Esophagus squamous epithelium (tissue), 5 donors: ENCODE data around the gene ARAP1. TPM values are rescaled to one million over a fixed set of nuclear protein-coding genes. Genes with fewer than 3 reads are reported as not detected.

Source experiments
- DNase-seq: peaks from one replicate; lab custom pipeline; 2025; lab: John Stamatoyannopoulos, UW
- H3K27ac ChIP-seq, 4 donors: fragments of 200-600 bp; sonication (generic); one replicate each; pipeline ENCODE4 v1.5.1; 2016 to 2019; ENCODE audit warnings: mild to moderate bottlenecking in 1 of 4
- H3K27me3 ChIP-seq, 4 donors: fragments of 200-600 bp; sonication (generic); 1 replicate in 3 of 4; 2 replicates in 1 of 4; pipeline versions ENCODE4 v1.5.1 to v1.6.0; 2017 to 2021; ENCODE audit warnings: antibody characterized with exemption in 1 of 4
- H3K36me3 ChIP-seq, 3 donors: fragments of 200-600 bp; sonication (generic); one replicate each; pipeline ENCODE4 v1.5.1; 2016 to 2019
- H3K4me1 ChIP-seq, 3 donors: fragments of 200-600 bp; sonication (generic); one replicate each; pipeline ENCODE4 v1.5.1; 2017 to 2019
- H3K4me3 ChIP-seq, 4 donors: fragments of 200-600 bp; sonication (generic); 1 replicate in 3 of 4; 2 replicates in 1 of 4; pipeline ENCODE4 v1.5.1; 2016 to 2019; ENCODE audit warnings: mild to moderate bottlenecking in 2 of 4, moderate library complexity in 1 of 4
- H3K9me3 ChIP-seq, 3 donors: fragments of 200-600 bp; sonication (generic); one replicate each; pipeline ENCODE4 v1.5.1; 2016 to 2019
- POLR2A ChIP-seq, 4 donors: fragments of 450-650 bp; IDR thresholded peaks; one replicate each; pipeline ENCODE4 v1.6.1; 2017; ENCODE audit warnings: antibody characterized with exemption in 4 of 4, mild to moderate bottlenecking in 4 of 4, moderate library complexity in 3 of 4
- WGBS, 2 donors: methylation state at CpG; one replicate each; pipeline ENCODE4 v1.1.5; 2018; 5-methylcytosine and 5-hydroxymethylcytosine counted together
- intact Hi-C: fragments of 100-400 bp; cut with DNase I; formaldehyde crosslinking; loops from one replicate; pipeline ENCODE4 v1.15.0; 2022
- total RNA-seq, 4 donors: library from RNA; depleted of rRNA; stranded (reverse); fragments of >200 nt; gene quantifications; one replicate each; pipeline ENCODE4 v1.1.0, GENCODE V29; 2016
- TF ChIP-seq, protein P1 (sequence below), 6 experiments: fragments of 450-650 bp in 4 of 6; fragments of 200-600 bp in 2 of 6; sonication (generic) in 2 of 6; IDR thresholded peaks; one replicate each; pipeline ENCODE4 v1.5.1; 2016 to 2019; ENCODE audit warnings: antibody characterized with exemption in 6 of 6, mild to moderate bottlenecking in 4 of 6, moderate library complexity in 4 of 6
- donor health status: DM: yes; HTN: yes; CAD: no.

The ARAP1 gene
- total RNA-seq, 4 donors from 2014 or later, result 37.8 to 114 (median 70.6) TPM

DNA sequence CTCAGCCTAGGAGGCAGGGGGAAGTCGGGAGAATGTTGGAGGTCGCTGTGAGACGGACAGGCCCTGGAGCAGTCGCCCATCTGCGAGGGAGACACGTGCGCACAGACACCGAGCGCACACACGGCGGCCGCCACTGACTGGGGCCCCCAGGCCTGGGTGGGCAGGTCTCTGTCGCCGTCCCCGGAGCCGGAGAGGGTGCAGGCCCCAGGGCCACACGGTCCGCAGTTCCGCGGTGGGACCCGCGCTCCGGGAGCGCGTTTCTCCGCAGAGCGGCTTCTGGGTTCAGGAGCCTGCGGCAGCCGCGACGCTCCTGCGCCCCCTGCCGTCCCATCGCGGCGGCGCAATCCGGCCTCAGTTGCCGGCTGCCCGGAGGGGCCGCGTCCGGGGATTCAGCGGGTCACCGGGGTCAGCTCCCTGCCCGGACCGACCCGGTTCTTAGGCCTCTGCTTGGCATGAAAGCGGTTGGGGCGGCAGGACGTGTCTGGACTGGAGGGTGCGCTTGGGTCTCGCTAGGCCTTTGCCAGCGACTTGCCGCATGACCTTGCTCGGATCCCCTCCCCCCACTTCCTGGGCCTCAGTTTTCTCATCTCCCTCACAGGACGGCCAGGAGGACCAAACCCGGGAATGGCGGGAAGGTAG lies 109.2 kb downstream of the ARAP1 start:
- Histone ChIP-seq H3K9me3 (no peaks in the 10 kb centered on the region), H3K4me1 (peaks cover 6 to 43% (median 18%) of the 10 kb centered on the region in 3 donors), H3K27me3 (peaks cover 0 to 44% (median 0%) of the 10 kb centered on the region in 4 donors), H3K27ac (peak overlapping the region in 3 of 4 donors; percentile 55 to 79 (median 74)), H3K36me3 (no peaks in the 10 kb centered on the region), H3K4me3 (peak overlapping the region; percentile 41 to 77 (median 64))
- intact Hi-C loops, result no loop called here
- 1% methylated on average over 22 of the region's 59 CpGs; no CpG with 5 or more reads in 1 of the 2 donors for WGBS, 2 donors
- DNase-seq, result no peak
- TF ChIP-seq, protein P1, sequence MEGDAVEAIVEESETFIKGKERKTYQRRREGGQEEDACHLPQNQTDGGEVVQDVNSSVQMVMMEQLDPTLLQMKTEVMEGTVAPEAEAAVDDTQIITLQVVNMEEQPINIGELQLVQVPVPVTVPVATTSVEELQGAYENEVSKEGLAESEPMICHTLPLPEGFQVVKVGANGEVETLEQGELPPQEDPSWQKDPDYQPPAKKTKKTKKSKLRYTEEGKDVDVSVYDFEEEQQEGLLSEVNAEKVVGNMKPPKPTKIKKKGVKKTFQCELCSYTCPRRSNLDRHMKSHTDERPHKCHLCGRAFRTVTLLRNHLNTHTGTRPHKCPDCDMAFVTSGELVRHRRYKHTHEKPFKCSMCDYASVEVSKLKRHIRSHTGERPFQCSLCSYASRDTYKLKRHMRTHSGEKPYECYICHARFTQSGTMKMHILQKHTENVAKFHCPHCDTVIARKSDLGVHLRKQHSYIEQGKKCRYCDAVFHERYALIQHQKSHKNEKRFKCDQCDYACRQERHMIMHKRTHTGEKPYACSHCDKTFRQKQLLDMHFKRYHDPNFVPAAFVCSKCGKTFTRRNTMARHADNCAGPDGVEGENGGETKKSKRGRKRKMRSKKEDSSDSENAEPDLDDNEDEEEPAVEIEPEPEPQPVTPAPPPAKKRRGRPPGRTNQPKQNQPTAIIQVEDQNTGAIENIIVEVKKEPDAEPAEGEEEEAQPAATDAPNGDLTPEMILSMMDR (IDR thresholded peaks at IDR 0.05), result peak; percentile 90 to 98 (median 94)
- TF ChIP-seq POLR2A (IDR thresholded peaks at IDR 0.05), result no peak

DNA sequence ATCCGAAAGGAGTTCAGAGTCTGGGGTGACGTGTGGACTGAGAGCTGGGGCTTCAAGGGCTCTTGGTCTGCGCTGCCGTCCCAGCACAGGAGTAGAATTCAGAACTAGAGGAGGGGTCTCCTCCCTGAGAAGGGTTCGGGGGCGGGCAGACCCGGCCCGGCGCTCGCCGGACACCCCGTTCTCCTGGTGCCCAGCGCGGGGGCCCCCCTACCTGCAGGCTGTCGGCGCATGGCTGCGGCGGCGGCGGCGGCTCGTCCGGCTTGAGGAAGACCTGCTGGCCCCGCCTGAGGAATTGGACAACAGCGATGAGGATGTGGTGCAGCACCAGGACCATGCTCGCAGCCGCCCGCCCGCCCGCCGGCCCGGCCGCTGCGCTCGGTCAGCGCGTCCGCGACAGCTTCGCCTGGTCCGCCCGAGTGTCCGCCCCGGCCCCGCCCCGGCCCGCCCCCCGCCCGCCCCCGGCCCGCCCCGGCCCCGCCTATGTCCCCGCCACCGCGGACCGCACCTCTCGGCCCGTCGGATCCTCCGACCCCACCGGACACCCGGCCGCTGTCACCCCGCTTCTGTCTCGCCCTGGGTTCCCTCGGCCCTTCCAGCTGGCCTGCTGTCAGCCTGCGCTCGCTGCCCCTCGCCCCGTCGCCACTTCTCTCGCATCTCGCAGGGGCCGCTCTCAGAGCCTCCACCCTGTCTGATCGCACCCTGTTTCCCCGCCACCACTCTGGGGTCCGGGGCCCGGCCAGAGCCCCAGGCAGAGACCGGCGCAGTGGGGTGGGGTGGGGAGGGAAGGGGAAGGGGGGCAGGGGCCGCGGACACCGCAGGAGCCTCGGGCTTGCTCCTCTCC lies 109.9 kb downstream of the ARAP1 start:
- intact Hi-C loops, result no loop called here
- Histone ChIP-seq H3K27me3 (peaks cover 0 to 47% (median 0%) of the 10 kb centered on the region in 4 donors), H3K4me1 (peaks cover 6 to 50% (median 21%) of the 10 kb centered on the region in 3 donors), H3K27ac (peak overlapping the region; percentile 55 to 79 (median 66)), H3K9me3 (no peaks in the 10 kb centered on the region), H3K4me3 (peak overlapping the region; percentile 41 to 77 (median 64)), H3K36me3 (no peaks in the 10 kb centered on the region)
- no peak for DNase-seq
- TF ChIP-seq POLR2A (IDR thresholded peaks at IDR 0.05), result peak in 2 of 4 donors; percentile 25 to 50
- TF ChIP-seq, protein P1 (IDR thresholded peaks at IDR 0.05), result no peak
- WGBS, 2 donors, result no CpG with 5 or more reads among the region's 85 CpGs

DNA sequence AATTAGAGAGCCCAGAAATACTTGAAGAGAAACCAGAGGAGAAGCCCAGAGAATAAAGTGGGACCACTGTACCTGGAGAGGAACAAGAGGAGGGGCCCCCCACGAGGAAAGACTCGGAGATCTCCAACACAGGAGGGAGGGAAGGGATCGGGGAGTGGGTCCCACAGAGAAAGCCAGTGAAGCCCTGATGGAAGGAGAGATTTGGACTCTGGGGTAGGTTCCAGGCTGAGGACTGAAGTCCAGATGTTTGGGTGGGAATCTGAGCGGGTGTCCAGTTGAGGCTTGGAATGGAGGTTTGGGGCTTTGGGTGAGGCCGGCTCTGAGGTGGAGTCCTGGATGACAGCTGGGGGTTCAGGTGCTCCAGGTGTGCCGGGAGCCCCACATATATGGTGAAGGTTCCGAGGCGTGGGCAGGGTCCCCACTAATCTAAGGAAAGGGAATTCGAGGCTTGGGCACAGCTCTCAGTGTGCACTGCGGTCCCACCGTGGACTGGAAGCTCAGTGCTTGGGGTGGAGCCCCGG lies 110.6 kb downstream of the ARAP1 start:
- 40 to 51% methylated on average over 8 to 11 of the region's 12 CpGs for WGBS, 2 donors
- H3K4me3 ChIP-seq, result peak overlapping the region; percentile 41 to 77 (median 64)
- H3K9me3 ChIP-seq, result no peaks in the 10 kb centered on the region
- intact Hi-C loops, result no loop called here
- DNase-seq, result no peak
- H3K27ac ChIP-seq, result peak overlapping the region; percentile 36 to 79 (median 66)
- H3K36me3 ChIP-seq, result no peaks in the 10 kb centered on the region
- H3K4me1 ChIP-seq, result peaks cover 6 to 57% (median 23%) of the 10 kb centered on the region in 3 donors
- peaks cover 0 to 51% (median 0%) of the 10 kb centered on the region in 4 donors for H3K27me3 ChIP-seq
- TF ChIP-seq, protein P1 (IDR thresholded peaks at IDR 0.05), result no peak
- TF ChIP-seq POLR2A (IDR thresholded peaks at IDR 0.05), result no peak

DNA sequence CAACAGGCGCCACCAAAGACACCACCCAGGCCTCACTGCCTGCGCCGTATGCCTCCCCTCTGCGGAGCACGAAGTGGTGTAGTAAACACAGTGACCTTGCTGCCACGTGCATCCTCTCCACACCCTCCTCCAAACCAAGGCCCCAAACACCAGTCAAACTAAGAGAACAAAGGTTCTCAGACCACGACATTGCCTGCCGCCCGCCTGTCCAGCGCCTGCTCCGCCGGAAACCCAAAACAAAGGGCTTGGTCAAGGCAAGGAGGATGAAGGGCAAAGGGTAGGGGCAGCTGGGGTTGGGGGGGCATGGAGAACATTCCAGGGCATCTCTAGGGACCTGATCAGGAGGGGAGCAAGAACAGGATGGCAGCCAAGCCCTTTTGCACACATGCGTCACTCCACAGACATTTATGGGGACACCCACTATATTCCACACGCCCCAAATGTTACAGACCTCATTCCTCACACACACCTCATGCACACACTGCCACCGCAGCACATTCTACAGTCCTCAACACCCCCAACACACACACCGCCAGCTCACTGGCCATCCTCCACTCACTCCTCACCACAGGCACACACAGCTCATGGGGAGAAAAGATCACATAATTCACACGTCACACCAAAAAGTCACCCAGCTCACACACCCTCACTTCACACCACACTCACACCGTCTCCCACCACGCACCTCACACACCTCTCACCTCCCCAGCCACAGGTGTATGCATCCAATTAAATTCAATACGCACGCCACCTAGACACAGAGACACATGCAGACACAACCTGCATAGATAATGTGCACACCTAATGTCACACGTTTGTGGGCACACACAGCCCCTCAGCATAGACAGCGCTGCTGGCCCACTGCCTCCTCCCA lies 112.5 kb downstream of the ARAP1 start:
- peak overlapping the region in 3 of 4 donors; percentile 36 to 79 (median 78) for H3K27ac ChIP-seq
- DNase-seq, result no peak
- H3K27me3 ChIP-seq, result peaks cover 0 to 63% (median 0%) of the 10 kb centered on the region in 4 donors
- H3K9me3 ChIP-seq, result no peaks in the 10 kb centered on the region
- peak overlapping the region; percentile 41 to 77 (median 64) for H3K4me3 ChIP-seq
- intact Hi-C loops, result loop anchor here (5.0 kb wide), 1 partner anchor 52 kb away; no protein-coding TSS in a partner anchor
- H3K4me1 ChIP-seq, result peaks cover 6 to 74% (median 23%) of the 10 kb centered on the region in 3 donors
- no peaks in the 10 kb centered on the region for H3K36me3 ChIP-seq
- TF ChIP-seq, protein P1 (IDR thresholded peaks at IDR 0.05), result no peak
- no peak for TF ChIP-seq POLR2A (IDR thresholded peaks at IDR 0.05)
- 59 to 77% methylated on average over 15 to 17 of the region's 23 CpGs for WGBS, 2 donors
